GM12878 (cell line): ENCODE measurements around the gene CCDC149. TPM values are rescaled to one million over a fixed set of nuclear protein-coding genes. Genes with fewer than 3 reads are reported as not detected.

Source experiments
- ATAC-seq: fragments of 200-7000 bp; cut with Tn5 transposase; 3 replicates; pipeline ENCODE4 v1.9.1; 2020; ENCODE audit warnings: mild to moderate bottlenecking, moderate library complexity
- BruUV-seq: library from RNA; stranded (reverse); fragments of 400-500 nt; replicated peaks from 2 replicates; lab custom pipeline; 2021; lab: Mats Ljungman, UMichigan
- CTCF ChIA-PET: fragments of 300-600 bp; sonication (Branson Sonifier 250); formaldehyde crosslinking; extraction: SDS; loops from one replicate; lab custom pipeline; 2021; ENCODE audit warnings: inconsistent platforms; lab: Yijun Ruan, JAX
- POLR2A ChIA-PET: fragments of 350-600 bp; formaldehyde crosslinking; extraction: SDS; loops from one replicate; lab custom pipeline; 2021; ENCODE audit warnings: inconsistent platforms; lab: Charles Lee
- RAD21 ChIA-PET: fragments of 300-600 bp; sonication (Branson Sonifier 250); formaldehyde crosslinking; loops from one replicate; lab custom pipeline; 2023; ENCODE audit warnings: antibody characterized with exemption; ENCODE audit not compliant: unreplicated experiment; lab: Charles Lee
- SMC1A ChIA-PET: fragments of 300-600 bp; sonication (Branson Sonifier 250); formaldehyde crosslinking; loops from one replicate; lab custom pipeline; 2023; ENCODE audit not compliant: unreplicated experiment, uncharacterized antibody; lab: Charles Lee
- DNase-seq: peaks from one replicate; pipeline ENCODE4 v3.0.0-alpha.2; 2011; ENCODE audit warnings: low read depth, low spot score
- FAIRE-seq: peaks from 3 replicates; lab custom pipeline; 2011; peaks lifted over from hg19 to GRCh38; lab: Jason Lieb, UNC
- H2AFZ ChIP-seq: 2 replicates; pipeline ENCODE4 v1.6.0; 2011; ENCODE audit warnings: low read depth, low read length, control low read depth; ENCODE audit not compliant: control insufficient read depth
- H3K27ac ChIP-seq: 2 replicates; pipeline ENCODE4 v1.5.1; 2011; ENCODE audit warnings: control low read depth; ENCODE audit not compliant: control insufficient read depth, insufficient read depth
- H3K27me3 ChIP-seq, 2 experiments: replicated peaks in 1 of 2; 2 replicates each; pipeline versions ENCODE4 v1.6.0 to v1.6.1; 2011; ENCODE audit warnings: low read length in 1 of 2; ENCODE audit not compliant: control insufficient read depth in 2 of 2, insufficient read depth in 2 of 2
- H3K36me3 ChIP-seq, 2 experiments: 2 replicates each; pipeline ENCODE4 v1.5.1; 2011; ENCODE audit warnings: low read length in 1 of 2; ENCODE audit not compliant: control insufficient read depth in 2 of 2, insufficient read depth in 2 of 2
- H3K4me1 ChIP-seq: 2 replicates; pipeline ENCODE4 v1.6.1; 2011; ENCODE audit warnings: mild to moderate bottlenecking, low read length, moderate library complexity, mixed read lengths; ENCODE audit not compliant: control insufficient read depth, insufficient read depth
- H3K4me2 ChIP-seq: 2 replicates; pipeline ENCODE4 v1.6.0; 2011; ENCODE audit warnings: control low read depth; ENCODE audit not compliant: control insufficient read depth, insufficient read depth
- H3K4me3 ChIP-seq: fragments of 200-600 bp; sonication (generic); 2 replicates; pipeline ENCODE4 v1.5.1; 2016
- H3K79me2 ChIP-seq: 2 replicates; pipeline ENCODE4 v1.6.0; 2011; ENCODE audit warnings: low read length; ENCODE audit not compliant: control insufficient read depth, insufficient read depth
- H3K9ac ChIP-seq: 2 replicates; pipeline ENCODE4 v1.8.0; 2011; ENCODE audit warnings: low read length, control low read depth, mixed read lengths; ENCODE audit not compliant: control insufficient read depth, insufficient read depth
- H3K9me3 ChIP-seq: replicated peaks from 3 replicates; pipeline ENCODE4 v1.5.1; 2011; ENCODE audit warnings: mild to moderate bottlenecking, low read length; ENCODE audit not compliant: control insufficient read depth, insufficient read depth
- H4K20me1 ChIP-seq: 2 replicates; pipeline ENCODE4 v1.6.0; 2011; ENCODE audit not compliant: control insufficient read depth, insufficient read depth
- ATF7 ChIP-seq: fragments of 450-650 bp; IDR thresholded peaks from 2 replicates; pipeline ENCODE4 v1.6.1; 2016; ENCODE audit warnings: low read depth, mild to moderate bottlenecking
- BMI1 ChIP-seq: fragments of 450-650 bp; IDR thresholded peaks from 2 replicates; pipeline ENCODE4 v1.6.1; 2016; ENCODE audit warnings: mild to moderate bottlenecking, moderate library complexity, borderline replicate concordance
- FOS ChIP-seq: IDR thresholded peaks from 3 replicates; pipeline ENCODE4 v1.6.1; 2011; ENCODE audit warnings: borderline replicate concordance; ENCODE audit not compliant: insufficient read length; ENCODE audit errors: extremely low read depth
- MEF2A ChIP-seq: IDR thresholded peaks from 2 replicates; pipeline ENCODE4 v1.6.1; 2011; ENCODE audit warnings: low read depth, mild to moderate bottlenecking, low read length, moderate library complexity; ENCODE audit not compliant: insufficient read depth
- MEF2B ChIP-seq: fragments of 450-650 bp; IDR thresholded peaks from 2 replicates; pipeline ENCODE4 v1.6.1; 2018; ENCODE audit warnings: mild to moderate bottlenecking, moderate library complexity; ENCODE audit not compliant: partially characterized antibody, poor library complexity, severe bottlenecking
- SMAD1 ChIP-seq: fragments of 450-650 bp; IDR thresholded peaks from 2 replicates; pipeline ENCODE4 v1.6.1; 2018; ENCODE audit warnings: mild to moderate bottlenecking, low read depth; ENCODE audit not compliant: partially characterized antibody
- SMAD5 ChIP-seq: IDR thresholded peaks from 2 replicates; pipeline ENCODE4 v1.6.1; 2016; ENCODE audit warnings: antibody characterized with exemption, low read depth
- TARDBP ChIP-seq: IDR thresholded peaks from 2 replicates; pipeline ENCODE4 v1.6.1; 2016; ENCODE audit warnings: borderline replicate concordance
- TCF3 ChIP-seq: IDR thresholded peaks from 2 replicates; pipeline ENCODE4 v1.6.1; 2012; ENCODE audit warnings: low read depth, mild to moderate bottlenecking, low read length, borderline replicate concordance; ENCODE audit not compliant: insufficient read depth
- YBX1 ChIP-seq: fragments of 450-650 bp; IDR thresholded peaks from 2 replicates; pipeline ENCODE4 v1.6.1; 2016; ENCODE audit warnings: antibody characterized with exemption
- WGBS: methylation state at CpG from one replicate; pipeline ENCODE4 v1.1.6; 2016; ENCODE audit warnings: low lambda C conversion rate; ENCODE audit not compliant: insufficient replicate concordance, insufficient coverage; ENCODE audit errors: missing lambda C conversion rate; 5-methylcytosine and 5-hydroxymethylcytosine counted together
- in situ Hi-C: fragments of 300-500 bp; cut with MboI; formaldehyde crosslinking; loops from 9 replicates; pipeline ENCODE4 v1.14.3; 2018; ENCODE audit warnings: mixed read lengths
- intact Hi-C: fragments of 100-400 bp; cut with micrococcal nuclease; formaldehyde crosslinking; loops from one replicate; pipeline ENCODE4 v1.14.2; 2022; ENCODE audit not compliant: unreplicated experiment
- polyA plus RNA-seq, 11 experiments: library from polyadenylated mRNA; depleted of rRNA in 4 of 11; unstranded in 6 of 11; stranded (reverse) in 5 of 11; fragments of >200 nt; fragmentation: Nextera tagmentation in 4 of 11; fragmentation: Illumina TruSeq in 1 of 11; extraction: Ambion mirVana in 4 of 11; extraction: Trizol in 1 of 11; gene quantifications; 1 replicate in 1 of 11; 2 replicates in 10 of 11; pipeline versions ENCODE4 v1.2.1 to v1.2.3, GENCODE V29; 2011 to 2016; ENCODE audit warnings: inconsistent platforms in 2 of 11, missing spikeins in 2 of 11, low read depth in 1 of 11
- total RNA-seq, 4 experiments: library from RNA; depleted of rRNA in 3 of 4; stranded (reverse); fragments of >200 nt in 3 of 4; fragmentation: Illumina TruSeq in 1 of 4; extraction: Trizol in 1 of 4; gene quantifications; 2 replicates each; pipeline versions ENCODE4 v1.2.1 to v1.2.3, GENCODE V29; 2013 to 2021
- TF ChIP-seq, protein P1 (sequence below): fragments of 450-650 bp; IDR thresholded peaks from 2 replicates; pipeline ENCODE4 v1.6.1; 2014; ENCODE audit warnings: mild to moderate bottlenecking
- TF ChIP-seq, protein P2 (sequence below): IDR thresholded peaks from 2 replicates; pipeline ENCODE4 v1.6.1; 2012; ENCODE audit warnings: low read depth, low read length, improper control_type of control experiment
- TF ChIP-seq, protein P3 (sequence below): IDR thresholded peaks from 2 replicates; pipeline ENCODE4 v1.6.1; 2011; ENCODE audit warnings: low read depth, mild to moderate bottlenecking, low read length, moderate library complexity, borderline replicate concordance; ENCODE audit errors: extremely low read depth
- TF ChIP-seq, protein P4 (sequence below): IDR thresholded peaks from 2 replicates; pipeline ENCODE4 v1.6.1; 2011; ENCODE audit warnings: mild to moderate bottlenecking, low read depth, low read length, moderate library complexity; ENCODE audit not compliant: insufficient replicate concordance
- TF ChIP-seq, protein P5 (sequence below): IDR thresholded peaks from 2 replicates; pipeline ENCODE4 v1.6.1; 2012; ENCODE audit warnings: low read depth, low read length, improper control_type of control experiment
- TF ChIP-seq, protein P6 (sequence below), 3 experiments: IDR thresholded peaks in 2 of 3; conservative IDR thresholded peaks in 1 of 3; 2 replicates each; pipeline ENCODE4 v1.5.1; 2011; ENCODE audit warnings: low read depth in 3 of 3, low read length in 3 of 3, mild to moderate bottlenecking in 3 of 3, control low read depth in 2 of 3, moderate library complexity in 2 of 3, inconsistent platforms in 1 of 3, mixed read lengths in 1 of 3; ENCODE audit not compliant: control insufficient read depth in 2 of 3, insufficient read depth in 1 of 3; ENCODE audit errors: extremely low read depth in 1 of 3

The CCDC149 gene
- total and polyA plus RNA-seq, 10 of the 15 experiments (the other 5 are each of a cell fraction or from before 2014, with no cell fraction given), result 0.03 to 0.04 (median 0.04) TPM; not detected in 7

DNA sequence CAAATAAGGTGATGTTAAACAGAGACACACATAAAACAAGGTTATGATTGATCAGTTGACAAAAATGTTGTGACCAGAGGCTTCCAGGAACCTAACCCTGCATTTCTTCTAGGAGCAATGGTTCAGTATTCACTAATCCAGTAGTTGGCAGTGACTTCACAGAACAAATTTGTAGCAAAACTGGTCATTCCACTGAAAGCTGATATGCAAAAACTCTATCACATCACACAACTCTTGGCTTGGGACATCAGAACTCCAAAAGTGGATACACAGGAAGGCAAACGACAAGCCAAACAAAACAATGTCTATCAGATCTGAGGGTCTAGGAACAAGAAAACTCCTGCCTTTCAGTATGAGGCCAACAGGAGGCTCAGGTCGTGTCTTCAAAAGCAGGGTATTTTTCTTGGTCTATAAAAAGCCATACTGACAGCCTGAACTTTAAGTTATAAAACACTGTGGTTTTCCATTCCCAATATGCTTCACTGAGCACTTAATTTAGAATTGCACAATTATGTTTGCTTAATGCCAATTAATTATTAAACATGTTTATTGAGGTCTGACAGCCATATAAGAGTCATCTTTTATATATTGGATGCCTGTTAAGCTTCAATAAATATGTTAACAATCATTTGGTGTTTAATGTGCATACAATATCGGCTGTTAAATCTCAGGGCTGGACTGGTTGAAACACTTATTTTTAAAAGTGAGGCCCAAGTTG, 71.9 kb downstream of the CCDC149 start:
- Histone ChIP-seq H3K9me3 (no peaks in the 10 kb centered on the region; the same call in 2 of the 3 replicates), H3K27ac (no peak overlapping the region), H3K9ac (no peak overlapping the region), H3K36me3 (no peaks in the 10 kb centered on the region), H3K4me1 (no peaks in the 10 kb centered on the region; the same call in 1 of the 2 replicates), H2AFZ (no peak overlapping the region), H3K27me3 (peaks cover 0 to 2% of the 10 kb centered on the region in 2 experiments; a peak in 2 of 4 replicates), H4K20me1 (no peaks in the 10 kb centered on the region), H3K79me2 (no peaks in the 10 kb centered on the region), H3K4me3 (no peak overlapping the region), H3K4me2 (no peak overlapping the region)
- in situ Hi-C loops (no loop called here), intact Hi-C loops (no loop called here)
- BruUV-seq, result no TSS peak
- ChIA-PET CTCF (interaction anchor here (0.7 kb wide), 1 partner anchor 1488 kb away, joined by 3 read pairs; no protein-coding TSS in a partner anchor), SMC1A (no interaction called here), RAD21 (no interaction called here), POLR2A (no interaction called here)
- DNase-seq (no peak), FAIRE-seq (no peak), ATAC-seq (no peak)
- 0% methylated on average over 3 of the region's 3 CpGs for WGBS
- TF ChIP-seq YBX1 (no peak), FOS (no peak), ATF7 (no peak), MEF2A (no peak), MEF2B (no peak), BMI1 (no peak), TARDBP (no peak), TCF3 (no peak), SMAD1 (no peak), SMAD5 (no peak)
- TF ChIP-seq, protein P1, sequence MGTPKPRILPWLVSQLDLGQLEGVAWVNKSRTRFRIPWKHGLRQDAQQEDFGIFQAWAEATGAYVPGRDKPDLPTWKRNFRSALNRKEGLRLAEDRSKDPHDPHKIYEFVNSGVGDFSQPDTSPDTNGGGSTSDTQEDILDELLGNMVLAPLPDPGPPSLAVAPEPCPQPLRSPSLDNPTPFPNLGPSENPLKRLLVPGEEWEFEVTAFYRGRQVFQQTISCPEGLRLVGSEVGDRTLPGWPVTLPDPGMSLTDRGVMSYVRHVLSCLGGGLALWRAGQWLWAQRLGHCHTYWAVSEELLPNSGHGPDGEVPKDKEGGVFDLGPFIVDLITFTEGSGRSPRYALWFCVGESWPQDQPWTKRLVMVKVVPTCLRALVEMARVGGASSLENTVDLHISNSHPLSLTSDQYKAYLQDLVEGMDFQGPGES, result no peak
- TF ChIP-seq, protein P2, sequence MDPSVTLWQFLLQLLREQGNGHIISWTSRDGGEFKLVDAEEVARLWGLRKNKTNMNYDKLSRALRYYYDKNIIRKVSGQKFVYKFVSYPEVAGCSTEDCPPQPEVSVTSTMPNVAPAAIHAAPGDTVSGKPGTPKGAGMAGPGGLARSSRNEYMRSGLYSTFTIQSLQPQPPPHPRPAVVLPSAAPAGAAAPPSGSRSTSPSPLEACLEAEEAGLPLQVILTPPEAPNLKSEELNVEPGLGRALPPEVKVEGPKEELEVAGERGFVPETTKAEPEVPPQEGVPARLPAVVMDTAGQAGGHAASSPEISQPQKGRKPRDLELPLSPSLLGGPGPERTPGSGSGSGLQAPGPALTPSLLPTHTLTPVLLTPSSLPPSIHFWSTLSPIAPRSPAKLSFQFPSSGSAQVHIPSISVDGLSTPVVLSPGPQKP, result no peak
- TF ChIP-seq, protein P3, sequence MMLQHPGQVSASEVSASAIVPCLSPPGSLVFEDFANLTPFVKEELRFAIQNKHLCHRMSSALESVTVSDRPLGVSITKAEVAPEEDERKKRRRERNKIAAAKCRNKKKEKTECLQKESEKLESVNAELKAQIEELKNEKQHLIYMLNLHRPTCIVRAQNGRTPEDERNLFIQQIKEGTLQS, result no peak
- TF ChIP-seq, protein P4, sequence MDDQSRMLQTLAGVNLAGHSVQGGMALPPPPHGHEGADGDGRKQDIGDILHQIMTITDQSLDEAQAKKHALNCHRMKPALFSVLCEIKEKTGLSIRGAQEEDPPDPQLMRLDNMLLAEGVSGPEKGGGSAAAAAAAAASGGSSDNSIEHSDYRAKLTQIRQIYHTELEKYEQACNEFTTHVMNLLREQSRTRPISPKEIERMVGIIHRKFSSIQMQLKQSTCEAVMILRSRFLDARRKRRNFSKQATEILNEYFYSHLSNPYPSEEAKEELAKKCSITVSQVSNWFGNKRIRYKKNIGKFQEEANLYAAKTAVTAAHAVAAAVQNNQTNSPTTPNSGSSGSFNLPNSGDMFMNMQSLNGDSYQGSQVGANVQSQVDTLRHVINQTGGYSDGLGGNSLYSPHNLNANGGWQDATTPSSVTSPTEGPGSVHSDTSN, result no peak
- TF ChIP-seq, protein P5, sequence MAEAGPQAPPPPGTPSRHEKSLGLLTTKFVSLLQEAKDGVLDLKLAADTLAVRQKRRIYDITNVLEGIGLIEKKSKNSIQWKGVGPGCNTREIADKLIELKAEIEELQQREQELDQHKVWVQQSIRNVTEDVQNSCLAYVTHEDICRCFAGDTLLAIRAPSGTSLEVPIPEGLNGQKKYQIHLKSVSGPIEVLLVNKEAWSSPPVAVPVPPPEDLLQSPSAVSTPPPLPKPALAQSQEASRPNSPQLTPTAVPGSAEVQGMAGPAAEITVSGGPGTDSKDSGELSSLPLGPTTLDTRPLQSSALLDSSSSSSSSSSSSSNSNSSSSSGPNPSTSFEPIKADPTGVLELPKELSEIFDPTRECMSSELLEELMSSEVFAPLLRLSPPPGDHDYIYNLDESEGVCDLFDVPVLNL, result no peak
- TF ChIP-seq, protein P6, sequence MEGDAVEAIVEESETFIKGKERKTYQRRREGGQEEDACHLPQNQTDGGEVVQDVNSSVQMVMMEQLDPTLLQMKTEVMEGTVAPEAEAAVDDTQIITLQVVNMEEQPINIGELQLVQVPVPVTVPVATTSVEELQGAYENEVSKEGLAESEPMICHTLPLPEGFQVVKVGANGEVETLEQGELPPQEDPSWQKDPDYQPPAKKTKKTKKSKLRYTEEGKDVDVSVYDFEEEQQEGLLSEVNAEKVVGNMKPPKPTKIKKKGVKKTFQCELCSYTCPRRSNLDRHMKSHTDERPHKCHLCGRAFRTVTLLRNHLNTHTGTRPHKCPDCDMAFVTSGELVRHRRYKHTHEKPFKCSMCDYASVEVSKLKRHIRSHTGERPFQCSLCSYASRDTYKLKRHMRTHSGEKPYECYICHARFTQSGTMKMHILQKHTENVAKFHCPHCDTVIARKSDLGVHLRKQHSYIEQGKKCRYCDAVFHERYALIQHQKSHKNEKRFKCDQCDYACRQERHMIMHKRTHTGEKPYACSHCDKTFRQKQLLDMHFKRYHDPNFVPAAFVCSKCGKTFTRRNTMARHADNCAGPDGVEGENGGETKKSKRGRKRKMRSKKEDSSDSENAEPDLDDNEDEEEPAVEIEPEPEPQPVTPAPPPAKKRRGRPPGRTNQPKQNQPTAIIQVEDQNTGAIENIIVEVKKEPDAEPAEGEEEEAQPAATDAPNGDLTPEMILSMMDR (IDR thresholded peaks at IDR 0.05 in 2 of 3, conservative IDR thresholded peaks at IDR 0.05 in 1 of 3; ENCODE audit: control insufficient read depth in 2 of 3, extremely low read depth in 1 of 3, insufficient read depth in 1 of 3, low read depth in 3 of 3, low read length in 3 of 3), result no peak
